Liver (tissue), 8 donors: ENCODE results near the gene ARHGAP11B.
"Not testable (repeated sequence)": the region's sequence is repeated elsewhere in the genome, so short reads cannot be mapped to it uniquely, and the experiment has no call there.

ENCODE experiments used
- DNase-seq: peaks from one replicate; pipeline ENCODE4 v3.0.0-alpha.2; 2017; ENCODE audit warnings: low spot score
- H3K27ac ChIP-seq, 2 donors: one replicate each; pipeline ENCODE4 v1.7.0; 2013; ENCODE audit warnings: inconsistent platforms in 2 of 2, low read length in 2 of 2, control low read depth in 1 of 2, low read depth in 1 of 2, mild to moderate bottlenecking in 1 of 2
- H3K27me3 ChIP-seq, 4 donors: one replicate each; pipeline versions ENCODE4 v1.6.1 to v1.7.0; 2013; ENCODE audit warnings: low read length in 3 of 4, inconsistent platforms in 1 of 4, mild to moderate bottlenecking in 1 of 4, moderate library complexity in 1 of 4; ENCODE audit not compliant: control insufficient read depth in 4 of 4, insufficient read depth in 4 of 4
- H3K36me3 ChIP-seq, 4 donors: one replicate each; pipeline versions ENCODE4 v1.6.1 to v1.7.0; 2013; ENCODE audit warnings: low read length in 3 of 4, mild to moderate bottlenecking in 3 of 4, low read depth in 1 of 4, moderate library complexity in 1 of 4; ENCODE audit not compliant: control insufficient read depth in 4 of 4, insufficient read depth in 3 of 4
- H3K4me1 ChIP-seq, 4 donors: one replicate each; pipeline versions ENCODE4 v1.6.1 to v1.7.0; 2013; ENCODE audit warnings: low read length in 3 of 4, mild to moderate bottlenecking in 3 of 4, moderate library complexity in 1 of 4; ENCODE audit not compliant: control insufficient read depth in 4 of 4, insufficient read depth in 4 of 4
- H3K4me3 ChIP-seq, 3 donors: one replicate each; pipeline versions ENCODE4 v1.6.1 to v1.7.0; 2013; ENCODE audit warnings: low read length in 3 of 3, control low read depth in 1 of 3, low read depth in 1 of 3, mild to moderate bottlenecking in 1 of 3
- H3K9ac ChIP-seq, 2 donors: one replicate each; pipeline ENCODE4 v1.7.0; 2013; ENCODE audit warnings: low read length in 2 of 2, mild to moderate bottlenecking in 2 of 2, moderate library complexity in 2 of 2, control low read depth in 1 of 2, low read depth in 1 of 2
- H3K9me3 ChIP-seq, 4 donors: one replicate each; pipeline versions ENCODE4 v1.6.1 to v1.7.0; 2013; ENCODE audit warnings: low read length in 3 of 4; ENCODE audit not compliant: control insufficient read depth in 4 of 4
- EGR1 ChIP-seq, 2 donors: IDR thresholded peaks; 2 replicates each; pipeline ENCODE4 v1.6.1; 2016 to 2018; ENCODE audit warnings: antibody characterized with exemption in 2 of 2, low read depth in 2 of 2
- FOXA1 ChIP-seq: IDR thresholded peaks from 2 replicates; pipeline ENCODE4 v1.6.1; 2016; ENCODE audit warnings: antibody characterized with exemption
- HNF4G ChIP-seq: IDR thresholded peaks from 2 replicates; pipeline ENCODE4 v1.6.1; 2016; ENCODE audit warnings: antibody characterized with exemption
- NR2F2 ChIP-seq: IDR thresholded peaks from 2 replicates; pipeline ENCODE4 v1.6.1; 2016; ENCODE audit warnings: antibody characterized with exemption
- RAD21 ChIP-seq, 2 donors: IDR thresholded peaks; 2 replicates each; pipeline ENCODE4 v1.6.1; 2016; ENCODE audit warnings: antibody characterized with exemption in 2 of 2, mild to moderate bottlenecking in 2 of 2
- REST ChIP-seq: IDR thresholded peaks from 2 replicates; pipeline ENCODE4 v1.6.1; 2016; ENCODE audit warnings: antibody characterized with exemption, mild to moderate bottlenecking
- RXRA ChIP-seq, 2 donors: IDR thresholded peaks; 2 replicates each; pipeline ENCODE4 v1.6.1; 2017 to 2018; ENCODE audit warnings: antibody characterized with exemption in 2 of 2, mild to moderate bottlenecking in 1 of 2
- SP1 ChIP-seq: IDR thresholded peaks from 2 replicates; pipeline ENCODE4 v1.6.1; 2018; ENCODE audit warnings: antibody characterized with exemption, mild to moderate bottlenecking
- TAF1 ChIP-seq: conservative IDR thresholded peaks from 2 replicates; pipeline ENCODE4 v1.6.1; 2016; ENCODE audit warnings: antibody characterized with exemption, mild to moderate bottlenecking
- YY1 ChIP-seq: IDR thresholded peaks from 2 replicates; pipeline ENCODE4 v1.6.1; 2016; ENCODE audit warnings: antibody characterized with exemption, mild to moderate bottlenecking
- ZBTB33 ChIP-seq: IDR thresholded peaks from 2 replicates; pipeline ENCODE4 v1.6.1; 2016; ENCODE audit warnings: antibody characterized with exemption
- WGBS: extraction: QIAGEN DNeasy Blood & Tissue Kit; methylation state at CpG from one replicate; pipeline ENCODE4 v1.1.7; 2013; 5-methylcytosine and 5-hydroxymethylcytosine counted together
- TF ChIP-seq, protein P1 (sequence below): fragments of 150-350 bp; IDR thresholded peaks from 2 replicates; pipeline ENCODE4 v1.5.1; 2017; ENCODE audit warnings: improper control_type of control experiment, low read depth, low read length; ENCODE audit not compliant: missing input control
- donor health status: healthy.
- donor health status: healthy.
- donor health status: healthy.
- donor health status: healthy.
- donor health status: healthy.

The ARHGAP11B gene

GRCh38 chr15:30671309-30671708 lies 45.4 kb downstream of the ARHGAP11B start:
- no peaks in the 10 kb centered on the region for H3K27me3 ChIP-seq
- 95% methylated on average over 1 of the region's 1 CpG for WGBS
- no peak overlapping the region for H3K27ac ChIP-seq
- no peak for TF ChIP-seq NR2F2
- no peaks in the 10 kb centered on the region for H3K4me1 ChIP-seq
- H3K36me3 ChIP-seq, result no peaks in the 10 kb centered on the region
- no peak overlapping the region for H3K9ac ChIP-seq
- no peaks in the 10 kb centered on the region for H3K9me3 ChIP-seq
- no peak for DNase-seq
- no peak overlapping the region for H3K4me3 ChIP-seq

GRCh38 chr15:30675126-30675525 lies 49.2 kb downstream of the ARHGAP11B start:
- no peaks in the 10 kb centered on the region for H3K4me1 ChIP-seq
- H3K27me3 ChIP-seq, result no peaks in the 10 kb centered on the region
- no peak overlapping the region for H3K9ac ChIP-seq
- TF ChIP-seq ZBTB33 (no peak), RXRA (IDR thresholded peaks at IDR 0.05) (no peak), REST (no peak), NR2F2 (no peak), SP1 (no peak), EGR1 (IDR thresholded peaks at IDR 0.05; ENCODE audit: low read depth in 2 of 2) (no peak), YY1 (no peak), TAF1 (no peak), FOXA1 (no peak), RAD21 (IDR thresholded peaks at IDR 0.05) (no peak), HNF4G (no peak)
- TF ChIP-seq, protein P1, sequence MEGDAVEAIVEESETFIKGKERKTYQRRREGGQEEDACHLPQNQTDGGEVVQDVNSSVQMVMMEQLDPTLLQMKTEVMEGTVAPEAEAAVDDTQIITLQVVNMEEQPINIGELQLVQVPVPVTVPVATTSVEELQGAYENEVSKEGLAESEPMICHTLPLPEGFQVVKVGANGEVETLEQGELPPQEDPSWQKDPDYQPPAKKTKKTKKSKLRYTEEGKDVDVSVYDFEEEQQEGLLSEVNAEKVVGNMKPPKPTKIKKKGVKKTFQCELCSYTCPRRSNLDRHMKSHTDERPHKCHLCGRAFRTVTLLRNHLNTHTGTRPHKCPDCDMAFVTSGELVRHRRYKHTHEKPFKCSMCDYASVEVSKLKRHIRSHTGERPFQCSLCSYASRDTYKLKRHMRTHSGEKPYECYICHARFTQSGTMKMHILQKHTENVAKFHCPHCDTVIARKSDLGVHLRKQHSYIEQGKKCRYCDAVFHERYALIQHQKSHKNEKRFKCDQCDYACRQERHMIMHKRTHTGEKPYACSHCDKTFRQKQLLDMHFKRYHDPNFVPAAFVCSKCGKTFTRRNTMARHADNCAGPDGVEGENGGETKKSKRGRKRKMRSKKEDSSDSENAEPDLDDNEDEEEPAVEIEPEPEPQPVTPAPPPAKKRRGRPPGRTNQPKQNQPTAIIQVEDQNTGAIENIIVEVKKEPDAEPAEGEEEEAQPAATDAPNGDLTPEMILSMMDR, result no peak
- no peak for DNase-seq
- no peaks in the 10 kb centered on the region for H3K9me3 ChIP-seq
- no peak overlapping the region for H3K27ac ChIP-seq
- no peak overlapping the region for H3K4me3 ChIP-seq
- H3K36me3 ChIP-seq, result no peaks in the 10 kb centered on the region

DNA sequence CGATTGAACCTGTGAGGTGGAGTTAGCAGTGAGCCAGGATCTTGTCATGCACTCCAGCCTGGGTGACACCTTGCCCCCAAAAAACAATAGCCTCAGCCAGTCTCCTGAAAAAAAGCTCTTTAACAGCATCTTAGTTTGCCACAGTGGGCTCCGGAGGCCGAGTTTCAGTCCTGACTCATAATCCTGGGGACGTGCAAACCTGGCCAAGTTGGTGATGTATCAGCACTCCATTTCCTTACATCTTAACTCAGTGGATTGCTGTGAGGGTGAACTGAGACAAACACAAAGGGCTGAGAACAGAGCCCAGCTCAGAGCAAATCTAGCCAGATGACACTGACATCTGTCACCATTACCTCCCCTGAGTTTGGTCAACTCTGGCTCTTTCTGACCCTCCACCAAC lies 50.0 kb downstream of the ARHGAP11B start:
- not testable (repeated sequence) for H3K9ac ChIP-seq, H3K27ac ChIP-seq, H3K36me3 ChIP-seq, H3K9me3 ChIP-seq, H3K4me3 ChIP-seq, DNase-seq, H3K27me3 ChIP-seq, H3K4me1 ChIP-seq
- WGBS, result 96% methylated on average over 4 of the region's 4 CpGs

- not testable (repeated sequence) for DNase-seq
Measured at GRCh38 chr15:30680997-30681396, 55.1 kb downstream of the ARHGAP11B start.

GRCh38 chr15:30685709-30686285 lies 59.9 kb downstream of the ARHGAP11B start:
- not testable (repeated sequence) for H3K4me3 ChIP-seq, DNase-seq, H3K9me3 ChIP-seq, H3K27me3 ChIP-seq, H3K4me1 ChIP-seq, H3K27ac ChIP-seq, H3K36me3 ChIP-seq, H3K9ac ChIP-seq
- 83% methylated on average over 6 of the region's 6 CpGs for WGBS

More at GRCh38 chr15:30680997-30681396, 55.1 kb downstream of the ARHGAP11B start:
- H3K9me3 ChIP-seq, H3K4me3 ChIP-seq, H3K9ac ChIP-seq, H3K36me3 ChIP-seq, H3K27me3 ChIP-seq, H3K27ac ChIP-seq, H3K4me1 ChIP-seq: not testable (repeated sequence)
- 92% methylated on average over 3 of the region's 3 CpGs for WGBS
